HG02884 (cell line): ENCODE results near the gene RPS6KL1.

Experiments used
- ATAC-seq: cut with Tn5 transposase; IDR thresholded peaks from one replicate; pipeline ENCODE4 v1.9.1; 2021; ENCODE audit warnings: mild to moderate bottlenecking, moderate library complexity; ENCODE audit not compliant: unreplicated experiment

RPS6KL1 gene, protein sequence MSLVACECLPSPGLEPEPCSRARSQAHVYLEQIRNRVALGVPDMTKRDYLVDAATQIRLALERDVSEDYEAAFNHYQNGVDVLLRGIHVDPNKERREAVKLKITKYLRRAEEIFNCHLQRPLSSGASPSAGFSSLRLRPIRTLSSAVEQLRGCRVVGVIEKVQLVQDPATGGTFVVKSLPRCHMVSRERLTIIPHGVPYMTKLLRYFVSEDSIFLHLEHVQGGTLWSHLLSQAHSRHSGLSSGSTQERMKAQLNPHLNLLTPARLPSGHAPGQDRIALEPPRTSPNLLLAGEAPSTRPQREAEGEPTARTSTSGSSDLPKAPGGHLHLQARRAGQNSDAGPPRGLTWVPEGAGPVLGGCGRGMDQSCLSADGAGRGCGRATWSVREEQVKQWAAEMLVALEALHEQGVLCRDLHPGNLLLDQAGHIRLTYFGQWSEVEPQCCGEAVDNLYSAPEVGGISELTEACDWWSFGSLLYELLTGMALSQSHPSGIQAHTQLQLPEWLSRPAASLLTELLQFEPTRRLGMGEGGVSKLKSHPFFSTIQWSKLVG

GRCh38 chr14:74922752-74923401 is at the start of gene RPS6KL1:
Gene RPS6KL1, minus strand, starts transcription at chr14:74923260. Its CDS starts 1,719 bp downstream, at chr14:74921541.
- ATAC-seq: no peak

DNA sequence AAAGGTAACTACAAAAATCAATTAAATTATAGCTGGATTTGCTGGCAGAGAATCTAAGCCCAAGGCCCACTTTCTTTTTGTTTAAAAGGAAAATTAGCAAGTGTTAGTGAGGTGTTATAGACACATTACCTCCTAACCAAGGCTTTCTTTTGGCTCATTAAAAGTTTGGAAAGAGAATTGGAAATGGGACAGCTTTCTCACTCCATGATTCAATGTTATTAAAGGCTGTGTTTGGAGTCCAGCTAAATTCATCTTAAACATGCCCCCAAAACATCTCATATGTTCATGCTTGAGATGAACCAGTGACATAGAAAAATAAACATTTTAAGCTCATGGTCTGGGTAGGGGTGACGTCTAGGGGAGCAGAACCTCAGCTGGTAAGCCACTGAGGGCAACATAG is 45.8 kb upstream of the RPS6KL1 start:
- ATAC-seq: no peak

- no peak for ATAC-seq
Observed at GRCh38 chr14:74965486-74966153, 42.6 kb upstream of the RPS6KL1 start.

DNA sequence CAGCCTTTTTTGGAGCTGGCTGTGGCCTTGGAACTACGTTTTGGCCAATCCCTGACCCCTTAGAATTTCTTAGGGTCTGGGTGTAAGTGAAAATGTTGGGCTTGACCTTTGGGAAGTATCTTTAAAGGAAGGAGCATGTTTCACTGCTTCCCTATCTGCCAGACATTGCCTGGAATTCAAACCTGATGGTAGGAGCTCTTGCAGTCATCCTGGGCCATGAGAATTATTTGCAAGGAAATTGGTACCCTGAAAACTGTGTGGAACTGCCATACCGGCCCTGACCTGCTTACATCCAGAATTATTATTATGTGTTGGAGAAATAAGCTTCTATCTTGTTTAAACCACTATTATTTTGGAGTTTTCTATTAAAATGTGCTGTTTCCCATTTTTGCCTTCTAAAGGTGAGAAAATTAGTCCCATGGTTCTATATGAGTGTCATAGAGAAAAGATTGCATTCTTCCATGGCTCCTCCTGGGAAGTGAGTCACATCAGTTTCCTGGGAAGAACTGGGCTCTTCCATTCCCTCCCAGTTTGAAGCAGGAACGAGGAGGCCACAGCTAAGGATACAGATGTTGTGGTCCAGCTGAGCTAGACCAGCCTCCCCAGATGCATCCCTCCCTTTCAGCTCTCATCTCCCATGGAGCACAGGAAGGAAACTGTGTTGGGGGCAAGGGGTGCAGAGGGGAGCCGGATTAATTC is 41.9 kb upstream of the RPS6KL1 start:
- no peak for ATAC-seq

- no peak for ATAC-seq
Observed at GRCh38 chr14:74963705-74964271, 40.7 kb upstream of the RPS6KL1 start.

DNA sequence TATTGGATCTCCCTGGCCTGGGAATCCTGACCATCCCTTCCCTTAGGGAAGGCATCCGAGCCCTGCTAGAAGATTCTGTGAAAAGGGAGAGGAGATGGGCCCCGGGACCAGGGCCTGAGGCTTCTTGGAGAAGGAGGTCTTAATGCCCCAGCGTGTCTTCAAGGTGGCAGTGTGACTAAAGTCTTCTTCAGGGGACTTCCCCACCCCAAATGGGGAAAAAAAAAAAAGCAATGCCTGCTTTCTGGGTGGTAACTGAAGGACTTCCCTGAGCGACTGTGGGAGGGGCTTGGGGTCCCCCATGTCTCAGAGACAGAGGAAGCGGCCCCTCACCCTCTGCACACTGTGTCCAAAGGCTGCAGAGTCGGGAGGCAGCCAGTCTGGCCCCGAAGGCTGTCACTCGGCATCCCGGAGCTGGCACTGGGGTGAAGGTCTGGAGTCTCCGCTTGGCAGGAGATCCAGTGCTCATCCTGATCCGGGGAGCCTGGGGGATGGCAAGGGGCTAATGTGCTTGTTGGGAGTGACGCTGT is 40.2 kb upstream of the RPS6KL1 start:
- no peak for ATAC-seq

GRCh38 chr14:74962493-74962892 is 39.4 kb upstream of the RPS6KL1 start:
- no peak for ATAC-seq

GRCh38 chr14:74962046-74962445 is 39.0 kb upstream of the RPS6KL1 start:
- ATAC-seq: no peak

- no peak for ATAC-seq
Observed at GRCh38 chr14:74961238-74961911, 38.3 kb upstream of the RPS6KL1 start.

DNA sequence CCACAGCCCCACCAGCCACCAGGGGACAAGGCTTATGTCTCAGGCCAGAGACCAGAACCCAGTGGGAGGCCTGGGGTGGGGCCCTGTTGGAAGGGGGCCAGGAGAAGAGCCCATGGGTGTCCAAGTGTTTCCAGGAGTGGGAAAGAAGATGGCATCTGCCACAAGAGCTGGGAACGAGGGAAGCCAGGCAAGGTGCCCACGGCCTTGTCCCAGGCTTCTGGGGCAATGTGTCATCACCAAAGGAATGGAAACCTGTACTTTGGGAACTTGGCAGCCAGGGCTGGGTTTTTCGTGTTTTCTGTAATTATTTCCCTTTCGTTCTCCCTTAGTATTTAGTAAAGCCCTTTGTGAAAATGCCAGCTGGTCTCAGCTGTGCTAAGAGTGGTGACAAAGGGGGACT is 37.7 kb upstream of the RPS6KL1 start:
- no peak for ATAC-seq

GRCh38 chr14:74959596-74960180 is 36.6 kb upstream of the RPS6KL1 start:
- ATAC-seq: no peak

- no peak for ATAC-seq
Observed at GRCh38 chr14:74956280-74957072, 33.4 kb upstream of the RPS6KL1 start.

DNA sequence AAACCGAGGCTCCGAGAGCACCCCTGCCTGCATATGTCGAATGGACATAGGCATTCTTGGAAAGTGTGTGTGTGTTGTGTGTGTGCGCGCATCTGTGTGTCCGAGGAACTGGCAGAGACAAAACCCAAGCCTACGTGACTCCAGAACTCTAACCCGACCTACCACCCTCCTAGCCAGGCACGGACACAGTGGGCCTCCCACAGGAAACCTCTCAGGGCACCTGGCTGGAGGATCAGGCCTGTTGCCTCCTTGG is 32.9 kb upstream of the RPS6KL1 start:
- ATAC-seq: no peak

- no peak for ATAC-seq
Observed at GRCh38 chr14:74955229-74956026, 32.4 kb upstream of the RPS6KL1 start, which contains the start of gene PGF. Gene PGF, minus strand, starts transcription at chr14:74955597. Its CDS starts 355 bp downstream, at chr14:74955242.

- ATAC-seq: no peak
Observed at GRCh38 chr14:74954947-74955228, 31.8 kb upstream of the RPS6KL1 start.

DNA sequence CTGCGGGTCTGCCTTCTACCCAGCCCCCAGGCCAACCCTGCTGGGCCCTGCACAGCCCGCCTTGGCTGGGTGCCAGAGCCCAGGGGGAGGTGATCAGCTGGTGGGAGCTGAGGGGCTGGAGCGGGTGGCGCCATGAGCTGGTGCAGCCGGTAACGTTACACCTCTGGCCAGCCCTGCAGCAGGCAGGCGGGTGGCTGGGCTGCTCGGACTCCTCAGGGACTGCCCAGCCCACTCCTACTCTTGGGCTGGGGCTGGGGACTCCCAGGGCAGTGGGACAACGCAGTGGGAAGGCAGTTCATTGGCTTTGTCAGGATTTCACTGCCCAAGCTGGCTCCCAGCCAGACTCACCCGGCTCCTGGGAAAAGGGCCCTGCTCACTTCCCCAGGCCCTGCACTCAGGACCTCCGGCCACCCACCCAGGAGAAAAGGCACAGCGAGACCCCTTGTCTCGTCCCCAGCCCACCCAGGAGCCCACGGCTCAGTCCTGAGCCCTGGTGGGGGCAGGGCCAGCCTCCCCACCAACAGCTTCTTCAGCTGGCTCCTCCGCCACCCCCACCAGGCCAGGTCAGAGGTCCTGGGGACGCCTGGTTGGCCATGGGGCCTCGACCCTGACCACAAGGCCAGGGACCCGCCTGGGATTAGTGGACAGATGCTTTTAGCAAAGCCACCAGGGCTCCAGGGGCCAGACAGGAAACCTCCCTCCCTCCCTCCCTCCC is 31.3 kb upstream of the RPS6KL1 start:
- no peak for ATAC-seq

GRCh38 chr14:74953686-74954085 is 30.6 kb upstream of the RPS6KL1 start:
- no peak for ATAC-seq
